ENCODE data around the gene PFN1. TPM values are rescaled to one million over a fixed set of nuclear protein-coding genes. Genes with fewer than 3 reads are reported as not detected.
A peak's percentile ranks its signal among the peaks of the same experiment; 100 is the strongest.

The PFN1 gene
- total RNA-seq, 4 donors from 2014 or later: 170 to 396 (median 304) TPM

GRCh38 chr17:4945176-4945943 lies 3.0 kb downstream of the PFN1 start:
- Histone ChIP-seq H3K36me3 (no peaks in the 10 kb centered on the region), H3K4me3 (peak overlapping the region in 1 of 2 donors; percentile 82), H3K4me1 (peaks cover 12 to 21% of the 10 kb centered on the region in 2 donors), H3K9me3 (no peaks in the 10 kb centered on the region), H3K27ac (peak overlapping the region; percentile 93 to 98), H3K27me3 (no peaks in the 10 kb centered on the region)
- TF ChIP-seq POLR2A (IDR thresholded peaks at IDR 0.05) (no peak), CTCF (IDR thresholded peaks at IDR 0.05) (no peak)
- peak; percentile 79 to 87 for DNase-seq
- intact Hi-C loops (cut with DNase I; ENCODE audit: low total_unique reads): no loop called here

- Histone ChIP-seq H3K36me3 (no peaks in the 10 kb centered on the region), H3K4me3 (no peak overlapping the region), H3K4me1 (peaks cover 12 to 21% of the 10 kb centered on the region in 2 donors), H3K27me3 (no peaks in the 10 kb centered on the region), H3K9me3 (no peaks in the 10 kb centered on the region), H3K27ac (peak overlapping the region; percentile 93 to 98)
- no peak for DNase-seq
- TF ChIP-seq CTCF (IDR thresholded peaks at IDR 0.05) (no peak), POLR2A (IDR thresholded peaks at IDR 0.05) (no peak)
- intact Hi-C loops (cut with DNase I; ENCODE audit: low total_unique reads): no loop called here
These were observed 3.7 kb downstream of the PFN1 start for GRCh38 chr17:4944554-4945175.

- Histone ChIP-seq H3K36me3 (no peaks in the 10 kb centered on the region), H3K4me3 (no peak overlapping the region), H3K4me1 (peaks cover 14 to 22% of the 10 kb centered on the region in 2 donors), H3K9me3 (no peaks in the 10 kb centered on the region), H3K27me3 (no peaks in the 10 kb centered on the region), H3K27ac (peak overlapping the region; percentile 93 to 98)
- TF ChIP-seq CTCF (IDR thresholded peaks at IDR 0.05) (no peak), POLR2A (IDR thresholded peaks at IDR 0.05) (no peak)
- intact Hi-C loops (cut with DNase I; ENCODE audit: low total_unique reads): no loop called here
- DNase-seq: no peak
These were observed 4.2 kb downstream of the PFN1 start for GRCh38 chr17:4944163-4944553.

GRCh38 chr17:4942760-4943508 lies 5.4 kb downstream of the PFN1 start:
- DNase-seq: no peak
- Histone ChIP-seq H3K27me3 (no peaks in the 10 kb centered on the region), H3K9me3 (no peaks in the 10 kb centered on the region), H3K4me3 (no peak overlapping the region), H3K36me3 (no peaks in the 10 kb centered on the region), H3K4me1 (peaks cover 24 to 29% of the 10 kb centered on the region in 2 donors), H3K27ac (no peak overlapping the region)
- TF ChIP-seq POLR2A (IDR thresholded peaks at IDR 0.05): no peak
- no peak for TF ChIP-seq CTCF (IDR thresholded peaks at IDR 0.05)
- intact Hi-C loops (cut with DNase I; ENCODE audit: low total_unique reads): no loop called here

GRCh38 chr17:4941319-4941610 lies 7.1 kb downstream of the PFN1 start:
- intact Hi-C loops (cut with DNase I; ENCODE audit: low total_unique reads): no loop called here
- no peaks in the 10 kb centered on the region for H3K9me3 ChIP-seq
- no peaks in the 10 kb centered on the region for H3K27me3 ChIP-seq
- TF ChIP-seq CTCF (IDR thresholded peaks at IDR 0.05) (no peak), POLR2A (IDR thresholded peaks at IDR 0.05) (no peak)
- no peaks in the 10 kb centered on the region for H3K36me3 ChIP-seq
- H3K27ac ChIP-seq: peak overlapping the region; percentile 95 to 98
- peaks cover 24 to 25% of the 10 kb centered on the region in 2 donors for H3K4me1 ChIP-seq
- H3K4me3 ChIP-seq: peak overlapping the region; percentile 90 to 92
- no peak for DNase-seq
